Peyer's patch (tissue), 4 donors: Measurements from ENCODE around the gene TGFB3.

Source experiments
- POLR2A ChIP-seq, 2 donors: fragments of 450-650 bp; IDR thresholded peaks; one replicate each; pipeline ENCODE4 v1.5.1; 2017; ENCODE audit warnings: antibody characterized with exemption in 2 of 2, mild to moderate bottlenecking in 2 of 2, moderate library complexity in 2 of 2
- TF ChIP-seq, protein P1 (sequence below), 6 experiments: fragments of 450-650 bp in 4 of 6; fragments of 200-600 bp in 2 of 6; sonication (generic) in 1 of 6; IDR thresholded peaks; one replicate each; pipeline ENCODE4 v1.5.1; 2017 to 2019; ENCODE audit warnings: antibody characterized with exemption in 6 of 6, mild to moderate bottlenecking in 3 of 6, moderate library complexity in 1 of 6

DNA sequence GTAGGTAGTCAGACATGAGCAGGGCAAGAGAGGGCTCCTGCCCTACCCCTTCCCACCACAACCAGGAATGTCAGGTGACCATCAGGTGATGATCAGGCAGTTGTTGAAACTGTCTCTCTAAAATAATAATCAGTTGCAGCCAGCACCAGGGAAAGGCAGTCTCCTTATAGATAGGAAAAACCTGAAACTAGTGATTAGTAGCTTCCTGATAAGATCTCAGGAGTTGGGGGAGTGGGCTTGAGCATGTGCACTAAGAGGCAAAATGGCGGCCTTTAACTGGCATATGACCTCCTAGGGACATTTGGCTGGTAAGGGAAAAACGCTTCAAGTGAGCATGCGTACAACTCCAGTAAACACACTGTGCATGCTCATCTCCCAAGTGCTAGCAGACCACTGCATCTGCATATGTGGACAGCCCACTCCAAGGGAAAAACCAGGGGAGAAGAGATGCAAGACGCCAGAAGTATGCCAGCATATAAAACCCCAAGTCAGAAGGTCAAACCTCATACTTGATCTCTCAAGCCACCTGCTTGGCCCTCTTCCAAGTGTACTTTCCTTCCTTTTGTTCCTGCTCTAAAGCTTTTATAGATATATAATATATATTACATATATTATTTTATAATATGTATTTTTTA is 37.1 kb downstream of the TGFB3 start:
- TF ChIP-seq, protein P1, sequence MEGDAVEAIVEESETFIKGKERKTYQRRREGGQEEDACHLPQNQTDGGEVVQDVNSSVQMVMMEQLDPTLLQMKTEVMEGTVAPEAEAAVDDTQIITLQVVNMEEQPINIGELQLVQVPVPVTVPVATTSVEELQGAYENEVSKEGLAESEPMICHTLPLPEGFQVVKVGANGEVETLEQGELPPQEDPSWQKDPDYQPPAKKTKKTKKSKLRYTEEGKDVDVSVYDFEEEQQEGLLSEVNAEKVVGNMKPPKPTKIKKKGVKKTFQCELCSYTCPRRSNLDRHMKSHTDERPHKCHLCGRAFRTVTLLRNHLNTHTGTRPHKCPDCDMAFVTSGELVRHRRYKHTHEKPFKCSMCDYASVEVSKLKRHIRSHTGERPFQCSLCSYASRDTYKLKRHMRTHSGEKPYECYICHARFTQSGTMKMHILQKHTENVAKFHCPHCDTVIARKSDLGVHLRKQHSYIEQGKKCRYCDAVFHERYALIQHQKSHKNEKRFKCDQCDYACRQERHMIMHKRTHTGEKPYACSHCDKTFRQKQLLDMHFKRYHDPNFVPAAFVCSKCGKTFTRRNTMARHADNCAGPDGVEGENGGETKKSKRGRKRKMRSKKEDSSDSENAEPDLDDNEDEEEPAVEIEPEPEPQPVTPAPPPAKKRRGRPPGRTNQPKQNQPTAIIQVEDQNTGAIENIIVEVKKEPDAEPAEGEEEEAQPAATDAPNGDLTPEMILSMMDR (IDR thresholded peaks at IDR 0.05), result no peak
- no peak for TF ChIP-seq POLR2A (IDR thresholded peaks at IDR 0.05)
